DMS53 treated with DMSO at 0.1 percent for 48 hours (cell line): ENCODE results near the gene TMEM184B.
"Not testable (repeated sequence)": the region's sequence is repeated elsewhere in the genome, so short reads cannot be mapped to it uniquely, and the experiment has no call there.

Source experiments
- DNase-seq: peaks from one replicate; lab custom pipeline; 2025; ENCODE audit not compliant: unreplicated experiment; lab: John Stamatoyannopoulos, UW

Gene TMEM184B

DNA sequence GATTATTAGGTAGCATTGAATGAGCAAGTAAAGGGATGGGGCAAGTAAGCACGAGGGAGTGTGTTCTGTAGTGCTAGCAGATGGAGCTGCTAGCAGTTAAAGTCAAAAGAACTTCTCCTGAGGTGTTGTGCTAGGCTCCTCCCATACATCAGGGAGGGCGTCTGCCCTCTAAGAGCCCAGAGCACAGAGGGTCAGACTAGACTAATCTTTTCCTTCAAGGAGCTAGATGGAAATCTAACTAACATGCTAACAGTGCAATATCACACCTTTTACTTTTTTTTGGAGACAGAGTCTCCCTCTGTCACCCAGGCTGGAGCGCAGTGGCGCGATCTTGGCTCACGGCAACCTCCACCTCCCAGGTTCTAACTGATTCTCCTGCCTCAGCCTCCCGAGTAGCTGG is 88.0 kb downstream of the TMEM184B start:
- no peak for DNase-seq

DNA sequence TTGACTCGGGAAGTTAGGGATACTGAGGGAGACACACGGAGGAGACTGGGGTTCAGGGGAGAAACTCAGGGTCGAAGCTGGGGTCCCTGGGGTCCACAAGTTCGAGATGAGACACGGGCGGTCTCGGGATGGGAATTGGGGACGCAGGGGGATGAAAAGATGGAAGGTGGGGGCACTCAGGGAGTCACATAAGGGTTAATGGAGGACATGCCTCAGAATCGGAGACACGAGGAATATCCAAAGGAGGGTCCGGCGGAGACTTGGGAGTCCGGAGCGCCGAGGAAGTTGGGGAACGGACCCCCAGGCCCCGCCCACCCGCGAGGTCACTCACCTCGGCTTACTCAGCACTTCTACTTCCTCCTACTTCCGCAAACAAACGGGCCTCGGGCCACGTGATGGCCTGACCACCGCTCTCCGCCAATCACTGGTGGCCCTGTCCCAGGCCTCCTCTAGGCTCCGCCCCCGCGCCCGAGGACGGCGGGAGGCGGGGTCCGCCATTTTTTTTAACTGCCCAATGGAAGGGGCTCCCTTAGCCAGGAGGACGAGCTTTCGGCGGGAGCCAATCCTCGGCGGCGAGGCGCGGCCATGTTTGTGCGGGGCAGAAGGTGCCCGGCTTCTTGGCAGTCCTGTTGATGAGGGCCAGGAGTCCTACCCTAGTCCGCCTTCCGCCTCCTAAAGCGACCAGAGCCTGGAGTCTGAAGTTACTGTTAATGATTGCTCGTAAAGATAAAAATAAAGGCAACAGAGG is 91.2 kb downstream of the TMEM184B start, which contains the start of gene PLA2G6:
Gene PLA2G6 (minus strand): TSS at position 378 of the 748 bp plus-strand sequence. CDS start 12,404 bp downstream, outside the sequence.
- peak; percentile 76 for DNase-seq

DNA sequence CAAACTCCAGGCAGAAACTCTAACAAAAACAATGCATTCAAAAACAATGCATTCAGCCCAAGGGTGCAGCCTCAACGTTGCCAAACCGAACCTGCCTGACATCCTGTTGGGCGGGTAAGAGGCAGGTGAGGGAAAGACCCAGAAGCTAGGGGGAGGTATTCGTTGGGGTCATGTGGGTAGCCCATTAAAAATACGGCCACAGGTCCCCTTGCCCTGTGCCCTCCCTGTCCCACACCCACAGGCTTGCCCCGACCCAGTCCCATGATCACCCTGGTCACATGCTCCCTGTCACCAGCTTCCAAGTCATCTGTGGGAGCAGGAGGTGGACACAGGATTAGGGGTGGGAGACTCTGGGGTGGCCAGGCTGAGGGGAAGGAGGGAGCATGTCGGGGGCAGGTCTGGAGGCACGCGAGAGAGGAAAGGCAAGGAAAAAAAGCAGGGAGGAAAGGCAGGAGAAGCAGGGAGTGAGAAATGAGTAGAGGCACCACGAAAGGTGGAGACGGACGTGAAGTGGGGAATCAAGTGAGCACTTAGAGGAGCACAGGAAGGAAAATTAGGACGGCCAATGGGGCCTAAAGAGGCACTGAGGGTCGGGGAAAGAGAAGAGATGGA is 91.9 kb downstream of the TMEM184B start:
- no peak for DNase-seq

DNA sequence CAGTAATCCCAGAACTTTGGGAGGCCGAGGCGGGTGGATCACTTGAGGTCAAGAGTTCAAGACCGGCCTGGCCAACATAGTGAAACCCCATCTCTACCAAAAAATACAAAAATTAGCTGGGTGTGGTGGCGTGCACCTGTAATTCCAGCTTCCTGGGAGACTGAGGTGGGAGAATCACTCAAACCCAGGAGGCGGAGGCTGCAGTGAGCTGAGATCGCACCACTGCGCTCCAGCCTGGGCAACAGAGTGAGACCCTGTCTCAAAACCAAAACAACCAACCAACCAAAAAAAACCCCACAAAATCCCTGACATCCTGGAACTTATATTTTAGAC is 94.2 kb downstream of the TMEM184B start:
- not testable (repeated sequence) for DNase-seq

DNA sequence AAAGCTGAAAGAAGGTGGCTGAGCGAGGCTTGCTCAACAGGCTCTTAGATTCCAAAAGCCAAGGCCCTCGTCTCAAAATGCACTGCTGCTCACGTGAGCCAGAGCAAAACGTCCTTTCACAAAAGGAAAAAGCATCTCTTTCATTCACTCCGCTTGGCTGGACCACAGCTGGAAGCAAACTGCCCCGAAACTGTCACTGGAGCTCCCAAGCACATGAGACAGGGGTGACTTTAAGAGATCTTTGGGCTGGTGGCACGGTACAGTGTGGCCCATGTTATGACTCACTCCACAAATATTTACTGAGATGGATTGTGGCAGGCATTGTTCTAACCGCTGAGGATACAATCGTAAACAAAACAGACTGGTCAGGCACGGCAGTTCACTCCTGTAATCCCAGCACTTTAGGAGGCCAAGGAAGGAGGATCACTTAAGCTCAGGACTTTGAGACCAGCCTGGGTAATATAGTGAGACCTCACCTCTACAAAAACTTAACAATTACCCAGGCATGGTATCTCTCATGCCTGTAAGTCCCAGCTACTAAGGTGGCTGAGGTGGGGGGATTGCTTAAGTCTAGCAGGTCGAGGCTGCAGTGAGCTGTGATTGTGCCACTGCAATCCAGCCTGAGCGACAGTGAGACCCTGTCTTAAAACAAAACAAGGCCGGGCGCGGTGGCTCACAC is 94.7 kb downstream of the TMEM184B start:
- DNase-seq, result peak; percentile 54

DNA sequence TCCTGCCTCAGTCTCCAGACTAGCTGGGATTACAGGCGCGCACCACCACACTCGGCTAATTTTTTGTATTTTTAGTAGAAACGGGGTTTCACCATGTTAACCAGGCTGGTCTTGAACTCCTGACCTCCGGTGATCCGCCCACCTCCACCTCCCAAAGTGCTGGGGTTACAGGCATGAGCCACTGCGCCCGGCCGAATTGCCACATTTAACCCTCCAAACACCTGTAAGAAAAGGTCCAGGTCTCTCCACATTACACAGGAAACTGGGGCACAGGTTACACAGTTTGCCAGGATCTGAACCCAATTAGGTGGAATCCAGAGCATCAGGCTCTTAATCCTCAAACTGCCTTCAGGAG is 95.3 kb downstream of the TMEM184B start:
- not testable (repeated sequence) for DNase-seq

DNA sequence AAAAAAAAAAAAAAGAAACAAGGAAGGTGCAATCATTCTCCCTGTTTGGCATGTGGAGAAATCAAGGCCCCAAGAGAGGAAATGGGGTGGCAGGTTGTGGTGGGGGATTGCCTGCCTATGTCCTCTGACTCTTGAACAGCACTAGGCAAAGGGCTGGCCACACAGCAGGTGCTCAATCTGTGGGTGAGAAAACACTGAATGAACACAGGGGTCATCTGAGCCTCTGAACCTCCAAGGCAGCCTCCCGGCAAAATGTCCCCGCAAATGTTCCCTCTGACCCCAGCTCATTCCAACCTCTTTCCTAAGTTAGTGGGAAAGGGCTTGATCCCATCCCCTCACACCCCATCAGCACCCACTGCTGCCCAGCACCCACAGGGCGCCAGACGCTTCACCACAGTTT is 95.8 kb downstream of the TMEM184B start:
- no peak for DNase-seq

DNA sequence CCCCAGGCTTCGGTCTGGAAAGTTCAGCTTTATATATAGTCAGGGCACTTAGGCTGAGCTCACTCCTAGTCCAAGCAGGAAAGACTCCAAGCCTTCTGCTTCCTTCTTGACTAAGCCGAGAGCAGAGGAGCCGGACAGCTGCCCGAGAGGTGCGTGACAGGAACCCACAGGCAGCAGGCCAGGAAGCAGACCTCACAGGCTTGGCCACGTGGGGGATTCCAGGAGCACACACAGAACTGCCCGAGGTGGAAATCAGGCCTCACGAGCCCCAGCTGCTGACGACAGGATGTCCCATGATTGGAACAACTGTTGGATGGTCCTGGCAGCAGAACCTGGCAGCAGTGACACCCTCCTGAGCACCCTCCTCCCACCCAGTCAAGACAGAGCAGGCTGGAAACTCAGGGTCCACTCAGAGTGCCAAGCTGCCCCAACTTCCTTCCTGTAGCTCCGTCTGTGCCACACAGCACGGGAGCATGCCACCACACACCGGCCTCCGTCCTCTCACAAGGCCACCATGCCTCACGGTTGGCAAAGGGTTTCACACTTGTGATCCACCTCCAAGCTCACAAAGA is 96.6 kb downstream of the TMEM184B start:
- peak; percentile 50 for DNase-seq

DNA sequence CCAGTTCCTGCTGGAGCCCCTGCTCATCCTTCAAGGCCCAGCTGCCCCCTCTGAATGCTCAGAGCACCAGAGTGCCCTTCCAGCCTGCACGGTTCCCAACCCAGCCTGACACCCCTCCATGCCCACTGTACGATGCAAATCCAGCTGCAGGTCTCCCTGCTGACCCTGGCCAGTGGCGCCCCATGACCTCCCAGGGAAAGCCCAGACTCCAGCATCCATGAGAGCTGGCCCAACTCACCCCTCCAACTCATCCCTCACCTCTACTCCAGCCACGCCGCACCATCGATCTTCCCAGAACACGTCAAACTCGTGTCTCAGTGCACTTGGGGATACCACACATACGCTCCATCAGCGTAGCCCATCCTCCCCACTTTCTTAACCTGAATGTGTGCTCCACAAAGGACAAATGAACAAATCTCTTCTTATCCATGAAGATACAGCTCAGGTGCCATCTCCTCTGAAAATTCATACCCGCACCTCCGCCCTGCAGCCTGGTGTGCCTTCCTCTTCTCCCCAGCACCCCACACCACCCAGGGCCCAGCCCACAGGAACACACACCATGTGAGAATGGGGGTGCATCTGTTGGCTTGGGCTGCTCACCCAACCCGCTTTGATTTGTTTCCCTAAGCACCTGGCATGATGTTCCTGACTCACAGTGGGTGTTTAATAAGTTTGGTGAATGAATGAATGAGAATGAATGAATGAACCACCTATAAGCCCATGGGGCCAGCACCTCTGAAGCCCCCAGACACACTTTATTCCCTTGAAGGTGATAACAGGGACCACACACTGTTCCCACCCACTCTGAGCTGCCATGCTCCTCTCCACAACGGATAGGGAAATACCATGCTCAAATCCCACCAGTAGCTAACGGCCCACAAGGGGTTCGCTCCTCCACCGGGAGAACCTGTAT is 97.3 kb downstream of the TMEM184B start:
- DNase-seq, result no peak

DNA sequence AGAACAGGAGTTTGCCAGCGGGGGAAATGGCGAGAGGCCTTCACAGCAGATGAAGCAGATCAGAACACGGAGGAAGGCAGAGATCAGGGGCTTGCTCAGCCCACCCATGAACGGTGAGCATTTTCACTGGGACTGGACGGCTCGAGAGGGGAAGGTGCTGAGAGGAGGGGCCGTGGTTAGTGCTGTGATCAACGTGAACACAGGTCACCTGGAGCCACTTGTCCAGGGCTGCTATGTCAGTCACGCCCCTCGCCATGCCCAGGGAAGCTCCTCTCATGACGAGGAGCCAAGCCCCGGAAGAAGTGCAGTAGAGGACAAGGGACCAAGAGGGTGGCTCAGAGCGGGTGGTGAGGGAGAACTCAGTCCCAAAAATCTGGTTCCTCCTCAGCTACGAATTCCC is 98.2 kb downstream of the TMEM184B start:
- DNase-seq, result no peak

DNA sequence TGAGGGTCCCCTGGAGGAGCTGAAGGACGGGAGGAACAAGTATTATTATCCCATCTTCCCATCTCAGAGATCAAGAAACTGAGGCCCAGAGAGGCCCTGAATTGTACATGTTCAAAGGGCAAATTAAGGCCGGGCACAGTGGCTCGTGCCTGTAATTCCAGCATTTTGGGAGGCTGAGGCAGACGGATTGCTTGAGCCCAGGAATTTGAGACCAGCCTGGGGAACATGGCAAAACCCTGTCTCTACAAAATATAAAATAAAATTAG is 99.2 kb downstream of the TMEM184B start:
- DNase-seq, result no peak

DNA sequence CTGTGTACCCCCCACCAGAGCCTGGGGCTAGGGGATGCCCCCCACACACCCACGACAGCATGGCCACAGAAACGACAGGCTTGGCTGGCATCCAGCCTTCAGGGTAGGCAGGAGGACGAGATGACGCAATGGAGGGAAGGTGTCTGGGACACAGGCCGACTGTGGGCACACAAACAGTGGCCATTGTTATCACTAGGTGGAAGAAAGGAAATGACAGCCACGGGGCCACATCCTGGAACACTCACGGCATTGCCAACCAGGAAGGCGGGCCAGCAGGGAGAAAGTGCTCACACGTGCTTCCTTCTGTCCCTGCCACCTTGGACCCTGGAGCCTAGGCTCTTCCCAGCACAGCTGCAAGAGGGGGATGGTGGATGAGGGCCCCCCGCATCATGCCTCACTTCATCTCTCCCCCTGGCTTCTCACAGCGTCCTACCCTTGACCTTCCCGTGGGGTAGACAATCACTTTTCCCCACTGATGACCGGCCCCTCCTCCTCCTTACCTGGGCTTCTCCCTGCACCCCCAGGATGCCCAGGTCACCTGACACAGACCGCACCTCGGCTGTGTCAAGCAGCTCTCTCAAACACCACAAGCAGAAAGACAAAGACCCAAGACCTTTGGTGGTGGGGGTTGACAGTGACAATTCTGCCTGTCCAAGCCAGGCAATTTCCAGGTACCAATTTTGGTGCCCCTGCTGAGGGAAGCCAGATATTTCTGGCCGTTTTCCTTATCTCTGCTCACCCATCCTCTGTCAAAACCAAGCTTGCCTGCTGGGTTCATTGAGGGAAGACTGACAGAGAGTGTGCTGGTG is 99.8 kb downstream of the TMEM184B start:
- no peak for DNase-seq

DNA sequence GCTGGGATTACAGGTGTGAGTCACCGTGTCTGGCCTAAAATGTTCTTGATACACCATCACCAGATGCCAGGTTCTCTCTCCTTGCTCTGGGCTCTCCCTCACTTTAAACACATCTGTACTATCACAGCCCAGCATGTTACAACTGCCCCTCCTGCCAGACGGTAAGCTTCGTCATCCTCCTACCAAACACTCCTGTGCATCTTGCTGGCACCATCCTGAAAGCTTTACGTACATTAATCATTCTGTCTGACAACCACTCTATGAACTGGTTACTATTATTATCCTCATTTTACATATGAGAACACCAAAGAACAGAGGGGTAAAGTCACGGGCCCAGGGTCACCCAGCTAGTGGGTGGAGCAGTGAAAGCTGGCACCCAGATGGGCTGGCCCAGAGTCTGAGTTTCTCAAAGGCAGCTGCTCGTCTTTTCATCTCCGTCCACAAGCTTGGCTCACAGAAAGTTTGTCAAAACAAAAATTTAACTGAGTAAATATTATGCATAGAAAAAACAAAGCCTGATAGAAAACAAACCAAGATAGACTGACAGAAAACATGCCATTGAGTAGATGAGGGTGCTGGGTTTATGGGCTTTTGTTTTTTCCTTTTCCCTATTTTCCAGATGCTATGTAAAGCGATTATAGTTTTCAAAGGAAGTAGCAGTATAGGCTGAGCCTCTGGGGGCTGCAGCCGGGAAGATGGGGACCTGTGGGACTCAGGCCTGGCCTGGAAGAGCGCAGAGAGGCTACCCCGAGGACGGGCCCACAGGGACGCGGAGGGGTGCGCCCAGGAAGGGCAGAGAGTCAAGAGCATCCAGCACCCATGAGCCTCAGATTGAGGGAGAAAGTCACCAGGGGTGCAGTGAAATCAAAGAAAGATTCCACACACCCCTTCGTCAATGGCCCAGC is 100.6 kb downstream of the TMEM184B start:
- no peak for DNase-seq

DNA sequence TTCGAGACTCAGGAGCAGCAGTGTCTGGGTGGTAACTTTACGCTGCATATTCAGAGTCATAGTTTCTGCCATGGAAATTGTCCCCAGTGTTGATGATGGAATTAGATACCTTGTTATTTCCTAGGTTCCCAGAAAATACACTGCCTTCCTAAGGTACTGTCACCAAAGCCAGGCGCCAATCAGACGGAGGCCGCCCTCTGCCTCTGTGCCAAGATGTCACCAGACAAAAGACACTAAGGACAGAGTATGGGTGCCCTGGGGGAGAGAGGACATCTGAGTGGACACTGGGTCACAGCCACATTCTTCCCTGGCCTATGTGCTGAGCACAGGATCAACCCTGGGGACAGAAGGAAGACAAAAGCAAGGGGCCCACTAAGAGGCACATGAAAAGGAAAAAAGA is 102.3 kb downstream of the TMEM184B start:
- no peak for DNase-seq
